SH-SY5Y (cell line): ENCODE measurements around the gene ITPK1.

ENCODE experiments used
- GATA2 ChIP-seq: IDR thresholded peaks from 2 replicates; pipeline ENCODE4 v1.6.1; 2011; ENCODE audit warnings: mild to moderate bottlenecking, low read depth, low read length
- GATA3 ChIP-seq: IDR thresholded peaks from 2 replicates; pipeline ENCODE4 v1.6.1; 2011; ENCODE audit warnings: low read depth, mild to moderate bottlenecking, low read length, moderate library complexity

DNA sequence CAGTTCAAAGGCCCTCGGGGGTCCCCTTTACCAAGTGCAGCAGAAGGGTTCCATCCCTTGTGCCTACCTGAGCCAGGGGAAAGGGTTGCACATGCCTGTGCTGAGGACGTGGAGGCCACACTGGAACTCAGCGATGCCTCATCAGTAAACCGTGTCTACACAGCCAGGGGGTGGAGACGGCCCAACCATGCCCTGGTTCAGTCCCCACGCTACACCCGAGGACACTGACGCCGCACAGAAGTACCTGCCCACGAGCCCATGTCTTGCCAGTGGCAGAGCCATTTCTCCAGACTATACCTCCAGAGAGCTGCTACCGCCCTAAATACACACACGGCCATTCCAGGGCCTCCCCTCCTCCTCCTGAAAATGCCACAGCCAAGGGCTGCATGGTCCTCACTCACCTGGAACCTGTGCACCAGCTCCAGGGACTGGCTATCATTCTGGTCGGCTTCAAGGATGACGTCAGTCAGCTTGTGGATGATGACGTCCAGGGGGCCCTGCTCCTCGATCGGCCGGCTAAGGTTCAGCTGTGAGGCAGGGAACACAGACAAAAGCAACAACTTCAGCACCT, 99.4 kb downstream of the ITPK1 start:
- TF ChIP-seq GATA2 (no peak), GATA3 (no peak)
